GM12874 (cell line): ENCODE data around the gene TRIM5.

Experiments used
- TF ChIP-seq, protein P1 (sequence below): IDR thresholded peaks from 2 replicates; pipeline ENCODE4 v1.5.1; 2011; ENCODE audit warnings: low read depth, mild to moderate bottlenecking, control low read depth, low read length, moderate library complexity; ENCODE audit not compliant: insufficient read depth

The TRIM5 gene

DNA sequence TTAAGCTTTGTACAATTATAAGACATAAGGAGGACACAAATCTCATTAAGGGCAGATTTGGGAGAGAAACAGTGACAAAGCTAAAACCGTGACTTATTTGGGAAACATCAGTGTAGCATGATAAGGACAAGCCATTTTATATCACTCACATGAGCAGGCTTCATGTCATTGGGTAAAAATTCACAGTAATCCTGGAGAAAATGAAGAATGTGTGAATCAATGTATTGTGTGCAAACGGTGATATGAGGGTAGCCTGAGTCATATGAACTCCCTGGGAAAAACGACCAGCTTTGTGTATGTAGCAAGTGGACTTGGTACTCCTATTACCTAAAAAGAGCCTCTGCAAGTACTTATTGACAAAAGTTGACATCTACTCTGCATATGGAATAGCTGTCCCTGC lies 66.1 kb downstream of the TRIM5 start:
- TF ChIP-seq, protein P1, sequence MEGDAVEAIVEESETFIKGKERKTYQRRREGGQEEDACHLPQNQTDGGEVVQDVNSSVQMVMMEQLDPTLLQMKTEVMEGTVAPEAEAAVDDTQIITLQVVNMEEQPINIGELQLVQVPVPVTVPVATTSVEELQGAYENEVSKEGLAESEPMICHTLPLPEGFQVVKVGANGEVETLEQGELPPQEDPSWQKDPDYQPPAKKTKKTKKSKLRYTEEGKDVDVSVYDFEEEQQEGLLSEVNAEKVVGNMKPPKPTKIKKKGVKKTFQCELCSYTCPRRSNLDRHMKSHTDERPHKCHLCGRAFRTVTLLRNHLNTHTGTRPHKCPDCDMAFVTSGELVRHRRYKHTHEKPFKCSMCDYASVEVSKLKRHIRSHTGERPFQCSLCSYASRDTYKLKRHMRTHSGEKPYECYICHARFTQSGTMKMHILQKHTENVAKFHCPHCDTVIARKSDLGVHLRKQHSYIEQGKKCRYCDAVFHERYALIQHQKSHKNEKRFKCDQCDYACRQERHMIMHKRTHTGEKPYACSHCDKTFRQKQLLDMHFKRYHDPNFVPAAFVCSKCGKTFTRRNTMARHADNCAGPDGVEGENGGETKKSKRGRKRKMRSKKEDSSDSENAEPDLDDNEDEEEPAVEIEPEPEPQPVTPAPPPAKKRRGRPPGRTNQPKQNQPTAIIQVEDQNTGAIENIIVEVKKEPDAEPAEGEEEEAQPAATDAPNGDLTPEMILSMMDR: no peak
